Kidney epithelial cell (primary cell): Measurements from ENCODE around the gene CDADC1. TPM values are rescaled to one million over a fixed set of nuclear protein-coding genes. Genes with fewer than 3 reads are reported as not detected.

Experiments used
- DNase-seq: peaks from one replicate; pipeline ENCODE4 v3.0.0-alpha.2; 2010; ENCODE audit warnings: low read depth
- H3K27me3 ChIP-seq: 2 replicates; pipeline ENCODE4 v1.6.0; 2011; ENCODE audit warnings: low read length; ENCODE audit not compliant: control insufficient read depth, insufficient read depth
- H3K36me3 ChIP-seq: 2 replicates; pipeline ENCODE4 v1.5.1; 2011; ENCODE audit warnings: low read length; ENCODE audit not compliant: control insufficient read depth, insufficient read depth
- H3K4me3 ChIP-seq: 2 replicates; pipeline ENCODE4 v1.5.1; 2011; ENCODE audit warnings: low read depth, mild to moderate bottlenecking, control low read depth, low read length
- CTCF ChIP-seq: IDR thresholded peaks from 2 replicates; pipeline ENCODE4 v1.5.1; 2011; ENCODE audit warnings: mild to moderate bottlenecking, moderate library complexity, low read length, control low read depth, inconsistent platforms; ENCODE audit not compliant: insufficient read depth, poor library complexity, severe bottlenecking
- total RNA-seq: library from RNA; depleted of rRNA; stranded (reverse); fragments of >200 nt; gene quantifications from 2 replicates; pipeline ENCODE4 v1.2.3, GENCODE V29; 2015

The CDADC1 gene
- total RNA-seq, 1 donor from 2014 or later, result 7.6 TPM

- Histone ChIP-seq H3K36me3 (no peaks in the 10 kb centered on the region), H3K4me3 (no peak overlapping the region), H3K27me3 (no peaks in the 10 kb centered on the region)
- TF ChIP-seq CTCF, result no peak
- DNase-seq, result no peak
These were observed 92.4 kb downstream of the CDADC1 start for GRCh38 chr13:49340161-49340560.

- no peak for TF ChIP-seq CTCF
- H3K4me3 ChIP-seq, result no peak overlapping the region
- H3K27me3 ChIP-seq, result no peaks in the 10 kb centered on the region
- H3K36me3 ChIP-seq, result no peaks in the 10 kb centered on the region
- no peak for DNase-seq
These were observed 93.8 kb downstream of the CDADC1 start for GRCh38 chr13:49341517-49341916.

GRCh38 chr13:49341941-49342340 lies 94.2 kb downstream of the CDADC1 start:
- TF ChIP-seq CTCF, result no peak
- Histone ChIP-seq H3K36me3 (no peaks in the 10 kb centered on the region), H3K4me3 (no peak overlapping the region), H3K27me3 (no peaks in the 10 kb centered on the region)
- DNase-seq, result no peak

GRCh38 chr13:49342454-49342853 lies 94.7 kb downstream of the CDADC1 start:
- Histone ChIP-seq H3K27me3 (no peaks in the 10 kb centered on the region), H3K4me3 (no peak overlapping the region), H3K36me3 (no peaks in the 10 kb centered on the region)
- no peak for TF ChIP-seq CTCF
- no peak for DNase-seq

Other genes starting within 250 kb of the CDADC1 start
- not detected in 2 replicates for gene MLNR, start 27.6 kb upstream of the CDADC1 start, total RNA-seq
- gene CAB39L, start 196.1 kb downstream of the CDADC1 start, total RNA-seq, result 12.7 and 18.3 TPM in 2 replicates
- gene SETDB2, start 196.3 kb downstream of the CDADC1 start, total RNA-seq, result 4.1 and 5.3 TPM in 2 replicates
- gene PHF11, start 248.0 kb downstream of the CDADC1 start, total RNA-seq, result 24.9 and 27.8 TPM in 2 replicates